Astrocyte of the hippocampus (primary cell): Measurements from ENCODE around the gene APOL3.
"Not testable (repeated sequence)": the region's sequence is repeated elsewhere in the genome, so short reads cannot be mapped to it uniquely, and the experiment has no call there.

Source experiments
- DNase-seq: peaks from one replicate; pipeline ENCODE4 v3.0.0; 2011; ENCODE audit warnings: low read depth, low spot score

Gene APOL3

GRCh38 chr22:36160499-36160942, at the start of gene APOL3:
Gene APOL3 (minus strand): TSS chr22:36160755. CDS start chr22:36149055, 11,700 bp downstream.
- DNase-seq, result peak; percentile 49

- DNase-seq, result no peak
Measured at GRCh38 chr22:36210224-36210623, 49.7 kb upstream of the APOL3 start.

- DNase-seq, result not testable (repeated sequence)
Measured at GRCh38 chr22:36209488-36209908, 48.9 kb upstream of the APOL3 start.

- DNase-seq, result no peak
Measured at GRCh38 chr22:36208914-36209313, 48.4 kb upstream of the APOL3 start.

GRCh38 chr22:36208162-36208765, 47.7 kb upstream of the APOL3 start:
- no peak for DNase-seq

- DNase-seq, result no peak
Measured at GRCh38 chr22:36206255-36206654, 45.7 kb upstream of the APOL3 start.

GRCh38 chr22:36205573-36205972, 45.0 kb upstream of the APOL3 start:
- not testable (repeated sequence) for DNase-seq

- no peak for DNase-seq
Measured at GRCh38 chr22:36204632-36205015, 44.1 kb upstream of the APOL3 start.

GRCh38 chr22:36204001-36204631, 43.6 kb upstream of the APOL3 start:
- DNase-seq, result no peak

- DNase-seq, result not testable (repeated sequence)
Measured at GRCh38 chr22:36203441-36203840, 42.9 kb upstream of the APOL3 start.

GRCh38 chr22:36202906-36203305, 42.4 kb upstream of the APOL3 start:
- DNase-seq, result not testable (repeated sequence)

GRCh38 chr22:36201630-36202319, 41.2 kb upstream of the APOL3 start, which contains the start of gene APOL4:
Gene APOL4 (minus strand): TSS chr22:36201809. CDS start chr22:36201734, 75 bp downstream.
- peak; percentile 39 for DNase-seq

- DNase-seq, result not testable (repeated sequence)
Measured at GRCh38 chr22:36201025-36201424, 40.5 kb upstream of the APOL3 start.

- no peak for DNase-seq
Measured at GRCh38 chr22:36199001-36199551, 38.5 kb upstream of the APOL3 start.

GRCh38 chr22:36198536-36198935, 38.0 kb upstream of the APOL3 start:
- DNase-seq, result no peak

GRCh38 chr22:36197514-36198146, 37.1 kb upstream of the APOL3 start:
- DNase-seq, result peak; percentile 16

- peak; percentile 70 for DNase-seq
Measured at GRCh38 chr22:36197065-36197440, 36.5 kb upstream of the APOL3 start.

- DNase-seq, result no peak
Measured at GRCh38 chr22:36196254-36197064, 35.9 kb upstream of the APOL3 start.

- peak; percentile 79 for DNase-seq
Measured at GRCh38 chr22:36194971-36195370, 34.4 kb upstream of the APOL3 start.

- DNase-seq, result no peak
Measured at GRCh38 chr22:36194385-36194784, 33.8 kb upstream of the APOL3 start.

GRCh38 chr22:36193577-36193976, 33.0 kb upstream of the APOL3 start:
- no peak for DNase-seq
